ENCODE results near the gene TNFAIP2. TPM values are rescaled to one million over a fixed set of nuclear protein-coding genes. Genes with fewer than 3 reads are reported as not detected.
"Not testable (repeated sequence)": the region's sequence is repeated elsewhere in the genome, so short reads cannot be mapped to it uniquely, and the experiment has no call there.

TNFAIP2 gene
- total RNA-seq, 1 experiment from 2014 or later: 366 TPM

DNA sequence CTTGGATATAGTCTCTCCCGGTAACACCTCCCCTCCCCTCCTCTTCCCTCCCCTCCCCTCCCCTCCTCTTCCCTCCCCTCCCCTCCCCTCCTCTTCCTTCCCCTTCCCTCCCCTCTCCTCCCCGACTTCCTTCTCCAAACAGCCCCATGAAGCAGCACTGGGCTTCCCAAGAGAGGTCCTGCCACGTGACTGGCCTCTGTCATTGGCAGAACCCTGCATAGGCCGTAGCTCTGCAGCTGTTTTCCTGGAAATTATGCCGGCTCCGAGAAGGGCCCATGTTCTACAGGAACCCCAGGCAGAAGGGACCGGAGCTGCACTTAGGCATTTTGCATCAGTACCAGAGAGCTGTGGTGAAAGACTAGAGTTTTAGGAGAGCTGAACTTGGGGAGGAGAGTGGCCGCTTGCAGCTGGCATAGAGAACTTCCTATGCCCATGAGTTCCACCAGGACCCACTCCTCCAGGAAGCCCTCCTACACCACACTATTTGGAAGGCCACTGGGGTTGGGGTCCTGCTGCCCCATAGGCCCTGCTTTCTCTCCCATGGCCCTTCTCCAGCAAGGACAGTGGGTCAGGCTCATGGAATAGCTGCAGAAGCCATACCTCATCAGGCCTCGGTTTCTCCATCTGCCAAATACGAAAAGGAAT, 5.1 kb upstream of the TNFAIP2 start:
- Histone ChIP-seq H3K4me2 (no peak overlapping the region), H3K9me2 (ENCODE audit: insufficient read depth) (no peaks in the 10 kb centered on the region), H3K4me3 (no peak overlapping the region), H3K4me1 (replicated peaks; ENCODE audit: insufficient read depth) (peaks cover 69% of the 10 kb centered on the region), H3K27me3 (ENCODE audit: insufficient read depth, low read depth) (no peaks in the 10 kb centered on the region), H4K20me1 (ENCODE audit: insufficient read depth) (no peaks in the 10 kb centered on the region), H3K36me3 (ENCODE audit: low read depth) (no peaks in the 10 kb centered on the region), H2AFZ (no peak overlapping the region), H3K9me3 (ENCODE audit: insufficient read depth, low read depth) (no peaks in the 10 kb centered on the region), H3K79me2 (ENCODE audit: low read depth) (0 out of 2 replicates have a peak, but pooled peaks cover 4% of the 10 kb centered on the region), H3K27ac (no peak overlapping the region), H3F3A (ENCODE audit: insufficient read depth, low read depth) (peaks cover 65% of the 10 kb centered on the region)
- ChIA-PET POLR2A (ENCODE audit: unreplicated experiment) (no interaction called here), CTCF (no interaction called here)
- intact Hi-C loops (cut with micrococcal nuclease; ENCODE audit: unreplicated experiment): no loop called here
- no peak for DNase-seq
- TF ChIP-seq CTCF (conservative IDR thresholded peaks at IDR 0.05) (no peak), EZH2 (IDR thresholded peaks at IDR 0.05; ENCODE audit: low read depth) (no peak)
- no TSS peak for BruUV-seq (replicated peaks)

- no peak overlapping the region for H3K27ac ChIP-seq
- peaks cover 65% of the 10 kb centered on the region for H3F3A ChIP-seq (ENCODE audit: insufficient read depth, low read depth)
- TF ChIP-seq EZH2 (IDR thresholded peaks at IDR 0.05; ENCODE audit: low read depth) (no peak), CTCF (conservative IDR thresholded peaks at IDR 0.05) (no peak)
- BruUV-seq (replicated peaks): no TSS peak
- ChIA-PET CTCF (interaction anchor here (0.7 kb wide), 1 partner anchor 19 kb away, joined by 18 read pairs; no protein-coding TSS in a partner anchor), POLR2A (ENCODE audit: unreplicated experiment) (no interaction called here)
- intact Hi-C loops (cut with micrococcal nuclease; ENCODE audit: unreplicated experiment): no loop called here
- H3K27me3 ChIP-seq (ENCODE audit: insufficient read depth, low read depth): no peaks in the 10 kb centered on the region
- no peak overlapping the region for H2AFZ ChIP-seq
- no peak overlapping the region for H3K4me3 ChIP-seq
- no peak for DNase-seq
- H3K9me2 ChIP-seq (ENCODE audit: insufficient read depth): no peaks in the 10 kb centered on the region
- H4K20me1 ChIP-seq (ENCODE audit: insufficient read depth): no peaks in the 10 kb centered on the region
- no peaks in the 10 kb centered on the region for H3K9me3 ChIP-seq (ENCODE audit: insufficient read depth, low read depth)
- H3K36me3 ChIP-seq (ENCODE audit: low read depth): no peaks in the 10 kb centered on the region
- peaks cover 9% of the 10 kb centered on the region for H3K79me2 ChIP-seq (ENCODE audit: low read depth)
- H3K4me2 ChIP-seq: no peak overlapping the region
- peaks cover 68% of the 10 kb centered on the region for H3K4me1 ChIP-seq (replicated peaks; ENCODE audit: insufficient read depth)
These were observed 4.4 kb upstream of the TNFAIP2 start for GRCh38 chr14:103118663-103119404.

DNA sequence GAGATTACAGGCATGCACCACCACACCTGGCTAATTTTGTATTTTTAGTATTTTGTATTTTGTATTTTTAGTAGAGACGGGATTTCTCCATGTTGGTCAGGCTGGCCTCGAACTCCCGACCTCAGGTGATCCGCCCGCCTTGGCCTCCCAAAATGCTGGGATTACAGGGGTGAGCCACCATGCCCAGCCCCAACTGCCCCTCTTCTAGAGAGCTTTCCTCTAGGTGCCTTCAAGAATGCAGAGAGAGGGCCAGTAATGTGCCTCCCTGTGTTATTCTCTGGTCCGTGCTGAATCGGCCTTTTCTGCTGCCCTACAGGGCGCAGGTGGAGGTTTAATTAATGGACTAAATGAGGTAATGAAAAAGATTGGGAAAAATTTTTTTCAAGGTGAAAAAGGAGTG, 3.7 kb upstream of the TNFAIP2 start:
- POLR2A ChIA-PET (ENCODE audit: unreplicated experiment); BruUV-seq (replicated peaks); H3K4me2 ChIP-seq; H3K27me3 ChIP-seq (ENCODE audit: insufficient read depth, low read depth); H3K9me3 ChIP-seq (ENCODE audit: insufficient read depth, low read depth); H3K9me2 ChIP-seq (ENCODE audit: insufficient read depth); H3K36me3 ChIP-seq (ENCODE audit: low read depth); H4K20me1 ChIP-seq (ENCODE audit: insufficient read depth); intact Hi-C loops (cut with micrococcal nuclease; ENCODE audit: unreplicated experiment); DNase-seq; H3K4me3 ChIP-seq; H2AFZ ChIP-seq; H3K27ac ChIP-seq: not testable (repeated sequence)
- CTCF ChIA-PET: interaction anchor here (0.7 kb wide), 1 partner anchor 19 kb away, joined by 18 read pairs; no protein-coding TSS in a partner anchor
- Histone ChIP-seq H3K4me1 (replicated peaks; ENCODE audit: insufficient read depth) (peaks cover 61% of the 10 kb centered on the region), H3K79me2 (ENCODE audit: low read depth) (peaks cover 16% of the 10 kb centered on the region), H3F3A (ENCODE audit: insufficient read depth, low read depth) (peaks cover 59% of the 10 kb centered on the region)

All from PC-9 (cell line).